SK-N-SH (cell line): ENCODE measurements around the gene BAIAP2. TPM values are rescaled to one million over a fixed set of nuclear protein-coding genes. Genes with fewer than 3 reads are reported as not detected.

Experiments used
- CTCF ChIA-PET: fragments of 300-600, 350-600 bp; formaldehyde crosslinking; extraction: SDS; loops from one replicate; lab custom pipeline; 2021; lab: Yijun Ruan, JAX
- POLR2A ChIA-PET: fragments of 350-600 bp; sonication (Branson Sonifier 250); formaldehyde crosslinking; extraction: SDS; loops from one replicate; lab custom pipeline; 2020; ENCODE audit warnings: antibody characterized with exemption, inconsistent platforms; lab: Yijun Ruan, JAX
- DNase-seq: peaks from one replicate; pipeline ENCODE4 v3.0.0; 2012
- H2AFZ ChIP-seq: fragments of 200-600 bp; sonication (generic); 2 replicates; pipeline ENCODE4 v1.8.1; 2016; ENCODE audit warnings: antibody characterized with exemption, mild to moderate bottlenecking, low read depth
- H3F3A ChIP-seq: fragments of 200-600 bp; sonication (generic); replicated peaks from 2 replicates; pipeline ENCODE3; 2016; ENCODE audit warnings: antibody characterized with exemption, mild to moderate bottlenecking; ENCODE audit not compliant: insufficient read depth
- H3K27ac ChIP-seq, 2 experiments: fragments of 200-500 bp in 1 of 2; fragments of 200-600 bp in 1 of 2; sonication (Bioruptor generic) in 1 of 2; sonication (generic), shearing (Covaris generic) in 1 of 2; 2 replicates each; pipeline versions ENCODE4 v1.5.1 to v1.6.1; 2014 to 2016; ENCODE audit warnings: low read depth in 2 of 2, inconsistent platforms in 1 of 2, low read length in 1 of 2, mild to moderate bottlenecking in 1 of 2, mixed read lengths in 1 of 2
- H3K27me3 ChIP-seq: fragments of 200-600 bp; sonication (generic), shearing (Covaris generic); 2 replicates; pipeline ENCODE4 v1.6.1; 2016; ENCODE audit warnings: mixed run types; ENCODE audit not compliant: insufficient read depth
- H3K36me3 ChIP-seq, 2 experiments: fragments of 200-500 bp in 1 of 2; fragments of 200-600 bp in 1 of 2; sonication (Bioruptor generic) in 1 of 2; sonication (generic) in 1 of 2; replicated peaks in 1 of 2; 2 replicates each; pipeline versions ENCODE3 to v1.5.1; 2014 to 2016; ENCODE audit warnings: low read length in 1 of 2, mild to moderate bottlenecking in 1 of 2; ENCODE audit not compliant: insufficient read depth in 2 of 2, control insufficient read depth in 1 of 2
- H3K4me1 ChIP-seq, 2 experiments: fragments of 200-500 bp in 1 of 2; fragments of 200-600 bp in 1 of 2; sonication (Bioruptor generic) in 1 of 2; sonication (generic), shearing (Covaris generic) in 1 of 2; 2 replicates each; pipeline versions ENCODE4 v1.5.1 to v1.6.1; 2014 to 2016; ENCODE audit warnings: low read depth in 1 of 2, low read length in 1 of 2, mixed run types in 1 of 2; ENCODE audit not compliant: insufficient read depth in 2 of 2, control insufficient read depth in 1 of 2
- H3K4me2 ChIP-seq: fragments of 200-600 bp; sonication (generic), shearing (Covaris generic); 2 replicates; pipeline ENCODE4 v1.6.1; 2017; ENCODE audit warnings: mixed run types
- H3K4me3 ChIP-seq, 2 experiments: fragments of 200-500 bp in 1 of 2; fragments of 200-600 bp in 1 of 2; sonication (Bioruptor generic) in 1 of 2; sonication (generic), shearing (Covaris generic) in 1 of 2; 2 replicates each; pipeline versions ENCODE4 v1.5.1 to v1.8.1; 2014 to 2016; ENCODE audit warnings: low read depth in 2 of 2, inconsistent platforms in 1 of 2, low read length in 1 of 2, mild to moderate bottlenecking in 1 of 2, mixed read lengths in 1 of 2, moderate library complexity in 1 of 2
- H3K79me2 ChIP-seq: fragments of 200-600 bp; sonication (generic); 2 replicates; pipeline ENCODE4 v1.8.1; 2017; ENCODE audit warnings: mild to moderate bottlenecking; ENCODE audit not compliant: insufficient read depth
- H3K9ac ChIP-seq: fragments of 200-600 bp; sonication (generic); 2 replicates; pipeline ENCODE4 v1.6.1; 2017; ENCODE audit warnings: mixed run types
- H3K9me2 ChIP-seq: fragments of 200-600 bp; sonication (generic); 2 replicates; pipeline ENCODE4 v1.6.1; 2017; ENCODE audit warnings: mixed run types
- H3K9me3 ChIP-seq: fragments of 200-600 bp; sonication (generic); 2 replicates; pipeline ENCODE4 v1.6.1; 2017; ENCODE audit warnings: mixed run types, mild to moderate bottlenecking, moderate library complexity
- H4K20me1 ChIP-seq: fragments of 200-600 bp; sonication (generic); 2 replicates; pipeline ENCODE4 v1.6.1; 2017; ENCODE audit warnings: mild to moderate bottlenecking, mixed run types; ENCODE audit not compliant: insufficient read depth
- CTCF ChIP-seq: fragments of 200-600 bp; sonication (generic); IDR thresholded peaks from 2 replicates; pipeline ENCODE4 v1.6.1; 2017; ENCODE audit warnings: antibody characterized with exemption, mild to moderate bottlenecking, moderate library complexity
- FOSL2 ChIP-seq: IDR thresholded peaks from 2 replicates; pipeline ENCODE4 v1.4.0; 2012; ENCODE audit warnings: low read depth, mild to moderate bottlenecking, moderate library complexity, borderline replicate concordance
- FOXJ3 ChIP-seq: sonication (generic); formaldehyde crosslinking; IDR thresholded peaks from 2 replicates; pipeline ENCODE4 v1.5.1; 2020; ENCODE audit warnings: mild to moderate bottlenecking, missing genetic modification reagents
- GABPA ChIP-seq: IDR thresholded peaks from 2 replicates; pipeline ENCODE4 v1.4.0; 2012; ENCODE audit warnings: low read depth, mild to moderate bottlenecking
- GATA2 ChIP-seq: sonication (generic); formaldehyde crosslinking; IDR thresholded peaks from 2 replicates; pipeline ENCODE4 v1.5.0; 2020; ENCODE audit warnings: mild to moderate bottlenecking, missing genetic modification reagents
- MAX ChIP-seq: IDR thresholded peaks from 2 replicates; pipeline ENCODE4 v1.4.0; 2012; ENCODE audit warnings: low read depth
- MEF2A ChIP-seq: IDR thresholded peaks from 2 replicates; pipeline ENCODE4 v1.4.0; 2012; ENCODE audit warnings: low read depth, borderline replicate concordance
- MXI1 ChIP-seq: IDR thresholded peaks from 2 replicates; pipeline ENCODE4 v1.6.1; 2012; ENCODE audit warnings: mild to moderate bottlenecking, low read depth, low read length, improper control_type of control experiment
- NFIC ChIP-seq: IDR thresholded peaks from 2 replicates; pipeline ENCODE4 v1.4.0; 2012; ENCODE audit warnings: borderline replicate concordance
- NRF1 ChIP-seq: IDR thresholded peaks from 2 replicates; pipeline ENCODE4 v1.6.1; 2012; ENCODE audit warnings: low read depth, mild to moderate bottlenecking, low read length
- RAD21 ChIP-seq: IDR thresholded peaks from 2 replicates; pipeline ENCODE4 v1.6.1; 2012; ENCODE audit warnings: mild to moderate bottlenecking, low read length
- RCOR1 ChIP-seq: fragments of 150-350 bp; IDR thresholded peaks from 2 replicates; pipeline ENCODE4 v1.6.1; 2017; ENCODE audit warnings: antibody characterized with exemption, low read length
- RFX5 ChIP-seq: IDR thresholded peaks from 2 replicates; pipeline ENCODE4 v1.6.1; 2012; ENCODE audit warnings: mild to moderate bottlenecking, improper control_type of control experiment, low read length
- SMC3 ChIP-seq: IDR thresholded peaks from 2 replicates; pipeline ENCODE4 v1.6.1; 2012; ENCODE audit warnings: low read depth, low read length, improper control_type of control experiment
- TAF1 ChIP-seq: IDR thresholded peaks from 2 replicates; pipeline ENCODE4 v1.6.1; 2012; ENCODE audit warnings: low read depth, mild to moderate bottlenecking, low read length, moderate library complexity, borderline replicate concordance
- TCF12 ChIP-seq: IDR thresholded peaks from 2 replicates; pipeline ENCODE4 v1.4.0; 2012
- USF1 ChIP-seq: IDR thresholded peaks from 2 replicates; pipeline ENCODE4 v1.4.0; 2012; ENCODE audit warnings: low read depth, borderline replicate concordance
- ZBTB33 ChIP-seq: IDR thresholded peaks from 2 replicates; pipeline ENCODE4 v1.4.0; 2012; ENCODE audit warnings: low read depth, borderline replicate concordance
- WGBS: methylation state at CpG from one replicate; pipeline ENCODE4 v1.1.6; 2017; ENCODE audit warnings: low lambda C conversion rate; 5-methylcytosine and 5-hydroxymethylcytosine counted together
- polyA plus RNA-seq, 3 experiments: library from polyadenylated mRNA; depleted of rRNA; stranded (reverse); fragments of >200 nt; gene quantifications; 2 replicates each; pipeline ENCODE4 v1.2.3, GENCODE V29; 2012

The BAIAP2 gene
- polyA plus RNA-seq, 1 of the 3 experiments (the other 2 are of a cell fraction) = 19.8 TPM

GRCh38 chr17:80992077-80992947 lies 42.6 kb upstream of the BAIAP2 start:
- Histone ChIP-seq H3K27me3 (no peaks in the 10 kb centered on the region), H3K36me3 (peaks cover 15 to 21% of the 10 kb centered on the region in 2 experiments)
- TF ChIP-seq GATA2 (CRISPR knock-in tag) = no peak
- TF ChIP-seq NRF1 = no peak
- TF ChIP-seq NFIC = no peak
- TF ChIP-seq TAF1 = no peak
- TF ChIP-seq RCOR1 = no peak
- no peak for TF ChIP-seq MXI1
- TF ChIP-seq GABPA = no peak
- no peak for TF ChIP-seq MAX
- no peak for TF ChIP-seq FOXJ3 (CRISPR knock-in tag)

GRCh38 chr17:80992948-80993624 lies 41.9 kb upstream of the BAIAP2 start:
- no peaks in the 10 kb centered on the region for H3K9me2 ChIP-seq
- TF ChIP-seq MEF2A (no peak), TCF12 (no peak), RFX5 (no peak), MXI1 (no peak), RCOR1 (no peak), SMC3 (no peak), FOSL2 (no peak), NRF1 (no peak), RAD21 (no peak), ZBTB33 (no peak), USF1 (no peak), CTCF (no peak)
- peaks cover 3% of the 10 kb centered on the region for H3F3A ChIP-seq
- ChIA-PET POLR2A (no interaction called here), CTCF (interaction anchor here (0.7 to 10.6 kb wide), 8 partner anchors 12 to 417 kb away, joined by 3 to 84 read pairs (median 4); no protein-coding TSS in a partner anchor)
- no peak overlapping the region for H2AFZ ChIP-seq
- 0 out of 2 replicates have a peak, but pooled peaks cover 4% of the 10 kb centered on the region for H4K20me1 ChIP-seq
- H3K4me3 ChIP-seq = peak overlapping the region; percentile 79 to 89; a peak in 3 of 4 replicates
- peak overlapping the region; percentile 100 for H3K4me2 ChIP-seq
- no peaks in the 10 kb centered on the region for H3K9me3 ChIP-seq
- H3K27ac ChIP-seq = no peak overlapping the region
- H3K36me3 ChIP-seq = peaks cover 15 to 29% of the 10 kb centered on the region in 2 experiments
- H3K4me1 ChIP-seq = peaks cover 10 to 17% of the 10 kb centered on the region in 2 experiments; a peak in 1 of 4 replicates
- peaks cover 29% of the 10 kb centered on the region for H3K79me2 ChIP-seq
- H3K27me3 ChIP-seq = no peaks in the 10 kb centered on the region
- DNase-seq = peak; percentile 37
- 65% methylated on average over 18 of the region's 18 CpGs for WGBS
- peak overlapping the region; percentile 75 for H3K9ac ChIP-seq

More at GRCh38 chr17:80992077-80992947, 42.6 kb upstream of the BAIAP2 start:
- ChIA-PET CTCF (interaction anchor here (0.7 to 10.6 kb wide), 14 partner anchors 11 to 416 kb away, joined by 3 to 84 read pairs (median 4); no protein-coding TSS in a partner anchor), POLR2A (no interaction called here)
- H4K20me1 ChIP-seq = 0 out of 2 replicates have a peak, but pooled peaks cover 4% of the 10 kb centered on the region
- WGBS = 4% methylated on average over 42 of the region's 90 CpGs
- H3K9me3 ChIP-seq = no peaks in the 10 kb centered on the region
- peak overlapping the region; percentile 79 to 89 for H3K4me3 ChIP-seq
- peak overlapping the region; percentile 75 for H3K9ac ChIP-seq
- H3F3A ChIP-seq = peaks cover 3% of the 10 kb centered on the region
- peak overlapping the region; percentile 100; the same call in 1 of the 2 replicates for H2AFZ ChIP-seq
- H3K9me2 ChIP-seq = no peaks in the 10 kb centered on the region
- H3K4me2 ChIP-seq = peak overlapping the region; percentile 100
- DNase-seq = peak; percentile 85
- peaks cover 29% of the 10 kb centered on the region for H3K79me2 ChIP-seq
- H3K27ac ChIP-seq = no peak overlapping the region; a peak in 1 of 4 replicates
- peaks cover 10 to 17% of the 10 kb centered on the region in 2 experiments; a peak in 1 of 4 replicates for H3K4me1 ChIP-seq
